GM21526 (cell line): Measurements from ENCODE around the gene RFC1.
"Not testable (repeated sequence)": the region's sequence is repeated elsewhere in the genome, so short reads cannot be mapped to it uniquely, and the experiment has no call there.

Source experiments
- ATAC-seq: cut with Tn5 transposase; IDR thresholded peaks from one replicate; pipeline ENCODE4 v1.9.1; 2021; ENCODE audit warnings: moderate library complexity; ENCODE audit not compliant: unreplicated experiment, low FRiP score

RFC1 gene

DNA sequence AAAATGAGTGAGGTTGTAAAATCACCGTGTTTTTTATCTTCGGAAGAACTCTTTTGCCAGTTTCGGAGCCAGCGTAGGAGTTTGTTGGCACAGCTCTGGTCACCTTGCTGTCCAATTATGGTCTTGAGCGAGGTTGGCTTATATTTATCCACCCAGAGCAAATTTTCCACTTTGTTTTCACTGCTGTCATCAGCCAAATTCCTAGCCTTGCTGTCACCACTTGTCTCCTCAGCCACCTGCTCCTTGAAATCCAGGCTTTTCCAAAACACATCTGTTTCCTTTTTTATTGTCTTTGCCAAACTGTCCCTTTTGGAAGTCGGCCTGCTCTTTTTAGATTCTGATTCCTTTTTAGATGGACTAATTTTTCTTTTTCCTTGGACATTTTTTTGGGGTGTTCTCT is 57.6 kb downstream of the RFC1 start:
- ATAC-seq, result no peak

- no peak for ATAC-seq
Measured at GRCh38 chr4:39305912-39306677, 60.1 kb downstream of the RFC1 start.

- ATAC-seq, result no peak
Measured at GRCh38 chr4:39304651-39305050, 61.5 kb downstream of the RFC1 start.

- ATAC-seq, result no peak
Measured at GRCh38 chr4:39303871-39304270, 62.3 kb downstream of the RFC1 start.

- no peak for ATAC-seq
Measured at GRCh38 chr4:39302901-39303300, 63.3 kb downstream of the RFC1 start.

- ATAC-seq, result no peak
Measured at GRCh38 chr4:39295784-39296183, 70.4 kb downstream of the RFC1 start.

- ATAC-seq, result not testable (repeated sequence)
Measured at GRCh38 chr4:39292433-39292832, 73.7 kb downstream of the RFC1 start.

GRCh38 chr4:39291686-39292085 is 74.5 kb downstream of the RFC1 start:
- no peak for ATAC-seq

DNA sequence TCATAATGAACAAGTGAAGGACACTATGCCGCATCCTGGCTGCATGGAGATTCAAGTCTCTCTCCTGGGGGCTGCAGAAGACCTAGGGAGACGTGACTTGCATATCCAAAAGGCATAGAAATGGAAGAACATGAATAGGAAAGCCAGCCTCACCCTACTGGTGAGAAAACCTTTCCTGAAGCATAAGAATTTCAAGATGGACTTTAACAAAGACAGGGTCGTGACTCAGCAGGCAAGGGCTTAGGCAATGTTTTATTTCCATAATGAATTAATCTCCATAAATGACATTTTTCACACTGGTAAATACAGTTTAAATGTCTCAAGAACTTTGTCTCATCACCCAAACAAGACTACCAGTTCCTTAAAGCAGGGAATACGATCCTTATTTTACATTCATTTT is 78.9 kb downstream of the RFC1 start:
- ATAC-seq, result no peak

GRCh38 chr4:39286263-39286662 is 79.9 kb downstream of the RFC1 start:
- no peak for ATAC-seq

GRCh38 chr4:39285853-39286252 is 80.3 kb downstream of the RFC1 start:
- ATAC-seq, result no peak

GRCh38 chr4:39285111-39285795 is 80.9 kb downstream of the RFC1 start:
- ATAC-seq, result no peak

GRCh38 chr4:39280770-39281169 is 85.4 kb downstream of the RFC1 start:
- ATAC-seq, result no peak

- ATAC-seq, result no peak
Measured at GRCh38 chr4:39279416-39279815, 86.7 kb downstream of the RFC1 start.

GRCh38 chr4:39278476-39278875 is 87.7 kb downstream of the RFC1 start:
- no peak for ATAC-seq

- ATAC-seq, result not testable (repeated sequence)
Measured at GRCh38 chr4:39277661-39278060, 88.5 kb downstream of the RFC1 start.

GRCh38 chr4:39274503-39274902 is 91.7 kb downstream of the RFC1 start:
- no peak for ATAC-seq

DNA sequence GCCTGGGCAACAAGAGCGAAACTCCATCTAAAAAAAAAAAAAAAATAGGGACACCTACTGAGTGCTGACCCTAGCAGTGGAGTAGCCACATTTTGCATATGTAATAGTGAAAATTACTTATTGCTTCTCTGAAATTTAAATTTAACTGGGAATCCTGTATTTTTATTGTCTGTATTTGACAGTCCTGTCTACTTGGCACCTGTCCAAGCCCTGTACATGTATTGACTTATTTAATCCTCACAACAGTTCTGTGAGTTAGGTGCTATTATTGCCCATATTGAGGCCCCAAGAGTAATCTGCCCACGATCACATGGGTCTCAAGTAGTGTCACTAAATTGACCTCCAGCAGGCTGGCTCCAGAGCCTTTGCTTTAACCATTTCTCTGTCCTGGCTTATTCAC is 102.3 kb downstream of the RFC1 start:
- no peak for ATAC-seq

DNA sequence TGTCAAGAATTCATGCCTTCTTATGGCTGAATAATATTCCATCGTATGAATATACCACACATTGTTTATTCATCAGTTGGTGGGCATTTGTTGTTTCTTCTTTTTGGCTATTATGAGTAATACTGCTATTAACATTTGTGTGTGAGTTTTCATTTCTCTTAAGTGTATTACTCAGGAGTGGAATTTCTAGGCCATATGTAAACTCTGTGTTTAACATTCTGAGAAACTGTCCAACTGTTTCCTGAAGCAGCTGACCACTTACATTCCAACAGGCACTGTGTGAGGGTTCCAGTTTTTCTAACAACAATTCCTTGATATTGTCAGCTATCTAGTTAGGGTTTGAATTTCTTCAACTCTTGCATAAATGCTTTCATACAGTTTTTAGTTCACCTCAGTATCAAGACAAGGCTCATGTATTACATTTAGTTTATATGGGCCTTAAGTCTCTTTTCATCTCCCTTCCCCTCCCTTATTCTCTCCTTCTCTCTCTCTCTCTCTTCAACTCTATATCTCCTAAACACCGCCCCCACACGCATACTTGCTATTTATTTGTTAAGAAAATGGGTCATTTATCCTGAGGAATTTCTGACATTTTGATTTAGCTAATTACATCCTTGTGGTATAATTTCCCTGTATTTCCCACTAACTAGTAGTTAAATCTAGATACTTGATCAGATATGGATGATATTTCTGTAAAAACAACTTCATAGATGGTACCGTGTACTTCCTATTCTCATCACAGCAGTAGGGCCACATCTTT is 106.4 kb downstream of the RFC1 start:
- no peak for ATAC-seq

- ATAC-seq, result no peak
Measured at GRCh38 chr4:39256436-39256835, 109.7 kb downstream of the RFC1 start.

DNA sequence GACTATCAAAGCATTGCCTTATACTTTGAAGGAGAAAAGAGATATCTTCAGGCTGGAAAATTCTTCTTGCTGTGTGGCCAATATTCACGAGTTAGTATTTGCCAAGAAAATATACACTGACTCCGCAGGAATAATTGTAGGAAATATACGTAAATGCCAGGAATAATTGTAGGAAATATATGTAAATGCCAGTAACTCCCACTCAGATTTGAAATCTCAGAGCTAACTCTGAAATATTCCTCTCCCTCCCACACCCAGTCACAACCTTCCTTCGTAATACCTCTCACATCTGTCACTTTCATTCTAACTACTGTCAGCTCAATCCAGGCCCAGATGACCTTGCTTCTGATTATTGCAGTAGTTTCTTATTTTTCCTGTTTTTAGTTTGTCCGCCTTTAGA is 110.3 kb downstream of the RFC1 start:
- no peak for ATAC-seq
